ENCODE results near the gene ENPEP.
A peak's percentile ranks its signal among the peaks of the same experiment; 100 is the strongest.

DNA sequence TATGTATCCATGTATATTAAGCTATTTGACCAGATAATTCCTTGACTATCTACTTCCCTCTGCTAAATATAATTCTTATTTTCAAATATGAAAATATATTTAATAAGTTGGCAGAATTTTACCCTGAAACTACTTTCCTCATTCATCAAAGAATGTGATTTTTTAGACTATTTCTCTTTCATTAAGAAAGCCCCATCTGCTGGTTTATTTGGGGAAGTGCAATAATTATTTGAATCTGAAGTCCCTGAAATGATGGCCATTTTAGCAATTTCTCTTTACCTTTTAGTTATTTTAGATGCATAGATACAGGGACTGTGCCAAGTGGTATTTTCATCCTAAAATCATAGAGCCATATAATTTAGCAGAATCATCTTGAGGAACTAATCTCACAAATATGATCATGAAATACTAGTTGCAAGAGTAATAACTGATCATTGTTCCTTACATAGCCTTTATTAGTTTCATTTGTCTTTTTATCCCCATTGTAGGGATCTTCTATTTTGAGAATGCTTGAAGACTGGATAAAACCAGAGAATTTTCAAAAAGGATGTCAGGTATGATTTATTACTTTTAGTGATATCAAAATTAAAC lies 39.0 kb downstream of the ENPEP start:
- TF ChIP-seq, protein P1, sequence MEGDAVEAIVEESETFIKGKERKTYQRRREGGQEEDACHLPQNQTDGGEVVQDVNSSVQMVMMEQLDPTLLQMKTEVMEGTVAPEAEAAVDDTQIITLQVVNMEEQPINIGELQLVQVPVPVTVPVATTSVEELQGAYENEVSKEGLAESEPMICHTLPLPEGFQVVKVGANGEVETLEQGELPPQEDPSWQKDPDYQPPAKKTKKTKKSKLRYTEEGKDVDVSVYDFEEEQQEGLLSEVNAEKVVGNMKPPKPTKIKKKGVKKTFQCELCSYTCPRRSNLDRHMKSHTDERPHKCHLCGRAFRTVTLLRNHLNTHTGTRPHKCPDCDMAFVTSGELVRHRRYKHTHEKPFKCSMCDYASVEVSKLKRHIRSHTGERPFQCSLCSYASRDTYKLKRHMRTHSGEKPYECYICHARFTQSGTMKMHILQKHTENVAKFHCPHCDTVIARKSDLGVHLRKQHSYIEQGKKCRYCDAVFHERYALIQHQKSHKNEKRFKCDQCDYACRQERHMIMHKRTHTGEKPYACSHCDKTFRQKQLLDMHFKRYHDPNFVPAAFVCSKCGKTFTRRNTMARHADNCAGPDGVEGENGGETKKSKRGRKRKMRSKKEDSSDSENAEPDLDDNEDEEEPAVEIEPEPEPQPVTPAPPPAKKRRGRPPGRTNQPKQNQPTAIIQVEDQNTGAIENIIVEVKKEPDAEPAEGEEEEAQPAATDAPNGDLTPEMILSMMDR (optimal IDR thresholded peaks at IDR 0.05 in 1 of 3, IDR thresholded peaks at IDR 0.05 in 1 of 3, conservative IDR thresholded peaks at IDR 0.05 in 1 of 3; ENCODE audit: extremely low read depth in 1 of 3, insufficient read depth in 2 of 3, low read length in 3 of 3) = peak in 2 of 3 experiments; percentile 25 to 41
- no peak for TF ChIP-seq EZH2 (IDR thresholded peaks at IDR 0.05; ENCODE audit: low read length)
